ENCODE measurements around the gene CCNY.
"Not testable (repeated sequence)": the region's sequence is repeated elsewhere in the genome, so short reads cannot be mapped to it uniquely, and the experiment has no call there.

The CCNY gene

GRCh38 chr10:35409808-35410207, 73.5 kb downstream of the CCNY start:
- no peak for DNase-seq

DNA sequence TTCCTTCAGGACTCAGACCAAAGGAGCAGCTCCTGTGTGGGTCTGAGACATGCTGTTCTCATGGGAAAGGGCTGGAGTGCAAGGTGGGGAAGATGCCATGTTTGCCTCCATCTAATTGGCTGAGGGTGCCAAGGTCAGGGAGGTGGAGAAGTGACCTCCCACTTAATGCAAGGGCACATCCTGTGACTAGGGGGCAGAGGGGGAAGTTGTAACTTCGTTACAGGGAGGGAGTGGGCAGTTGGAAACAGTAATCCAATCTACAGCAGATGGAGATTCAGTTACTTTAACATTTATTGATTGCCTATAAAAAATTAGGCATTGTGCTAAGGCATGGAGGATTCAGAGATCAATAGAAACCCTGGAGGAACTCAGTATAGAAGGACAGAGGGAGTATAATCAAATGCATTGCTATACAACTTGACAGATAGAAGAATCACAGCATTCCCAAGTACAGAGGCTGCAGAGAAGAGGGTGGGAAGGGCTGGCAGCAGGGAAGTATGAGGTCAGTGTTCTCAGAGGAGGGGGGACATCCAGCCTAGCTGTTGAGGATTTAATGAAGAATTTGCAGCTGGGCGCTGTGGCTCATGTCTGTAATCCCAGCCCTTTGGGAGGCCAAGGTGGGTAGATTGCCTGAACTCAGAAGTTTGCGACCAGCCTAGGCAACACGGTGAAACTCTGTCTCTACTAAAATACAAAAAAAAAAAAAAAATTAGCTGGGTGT, 75.9 kb downstream of the CCNY start:
- DNase-seq: no peak

GRCh38 chr10:35412900-35413491, 76.7 kb downstream of the CCNY start:
- peak in 1 of 2 experiments; percentile 30 for DNase-seq

- DNase-seq: no peak
Observed at GRCh38 chr10:35413985-35414861, 77.9 kb downstream of the CCNY start.

DNA sequence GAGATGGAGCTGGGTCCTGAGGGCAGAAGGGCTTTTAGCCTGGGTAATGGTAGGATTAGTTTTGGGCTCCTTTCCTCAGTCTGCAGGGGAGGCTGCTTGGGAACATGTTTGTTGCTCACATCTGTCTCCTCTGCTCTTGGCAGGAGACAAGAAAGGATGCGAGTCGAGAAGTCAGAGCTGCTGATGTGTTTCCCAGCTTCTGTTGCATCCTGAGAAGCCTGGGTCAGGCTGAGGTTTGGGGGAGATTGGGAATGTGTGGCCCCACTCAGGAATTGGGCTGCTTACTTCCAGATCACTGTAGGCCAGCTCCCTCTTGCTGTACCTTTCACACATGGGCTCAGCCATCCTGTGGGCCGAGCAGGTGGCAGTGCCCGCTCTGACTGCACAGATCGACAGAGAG, 79.2 kb downstream of the CCNY start:
- no peak for DNase-seq

DNA sequence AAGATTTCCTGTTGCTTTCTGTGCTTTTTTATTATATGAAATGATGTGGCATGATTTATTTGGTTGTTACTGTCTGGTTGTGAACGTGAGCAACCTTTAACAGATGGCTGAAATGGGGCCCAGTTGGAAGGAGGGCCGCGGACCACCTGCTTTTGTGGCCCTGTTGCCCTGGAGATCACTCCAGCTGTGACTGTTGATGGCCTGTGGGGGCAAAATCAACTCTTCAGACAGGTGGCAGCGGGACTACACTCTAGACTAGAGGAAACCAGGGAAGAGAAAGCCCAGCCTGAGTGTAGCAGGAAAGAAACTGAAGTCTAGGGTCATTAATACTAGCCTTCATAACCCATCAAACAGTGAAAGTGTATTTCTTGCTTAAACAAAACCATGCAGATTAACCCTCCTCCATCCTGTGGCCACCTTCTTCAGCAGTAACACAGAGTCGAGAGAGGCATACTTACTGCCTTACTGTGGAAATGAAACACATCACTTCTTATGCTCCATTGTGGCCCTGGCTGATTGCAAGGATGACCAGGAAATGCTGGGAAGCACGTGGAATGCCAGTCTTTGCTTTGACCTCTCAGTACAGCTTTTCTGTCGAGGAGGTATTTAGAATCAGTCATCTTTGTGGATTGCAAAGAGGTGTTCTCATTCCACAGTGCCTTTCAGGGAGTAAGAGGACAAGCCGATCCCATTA, 80.5 kb downstream of the CCNY start:
- no peak for DNase-seq

- no peak for DNase-seq
Observed at GRCh38 chr10:35417313-35417625, 81.0 kb downstream of the CCNY start.

DNA sequence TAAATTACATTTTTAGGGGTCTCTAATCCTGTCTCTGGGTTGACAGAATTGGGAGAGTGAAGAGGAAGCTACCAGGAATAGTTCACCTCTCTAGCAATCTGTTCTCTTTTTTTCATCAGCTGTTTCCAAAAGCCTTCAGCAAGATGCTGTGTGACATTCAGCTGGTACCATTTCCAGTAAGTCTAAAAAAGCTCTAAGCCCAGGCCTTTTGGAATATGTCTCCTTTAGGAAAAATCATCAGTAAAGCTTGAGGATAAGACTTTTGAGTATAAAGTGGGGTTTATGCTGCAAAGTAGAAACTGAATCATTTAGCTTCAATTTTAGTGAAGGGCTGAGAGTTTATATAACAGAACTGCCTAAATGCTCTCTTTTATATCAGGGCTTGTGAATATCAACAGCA, 81.5 kb downstream of the CCNY start:
- no peak for DNase-seq

- DNase-seq: not testable (repeated sequence)
Observed at GRCh38 chr10:35418580-35418979, 82.3 kb downstream of the CCNY start.

- peak in 1 of 2 experiments; percentile 14 for DNase-seq
Observed at GRCh38 chr10:35420044-35420443, 83.7 kb downstream of the CCNY start.

- no peak for DNase-seq
Observed at GRCh38 chr10:35420827-35421552, 84.7 kb downstream of the CCNY start.

DNA sequence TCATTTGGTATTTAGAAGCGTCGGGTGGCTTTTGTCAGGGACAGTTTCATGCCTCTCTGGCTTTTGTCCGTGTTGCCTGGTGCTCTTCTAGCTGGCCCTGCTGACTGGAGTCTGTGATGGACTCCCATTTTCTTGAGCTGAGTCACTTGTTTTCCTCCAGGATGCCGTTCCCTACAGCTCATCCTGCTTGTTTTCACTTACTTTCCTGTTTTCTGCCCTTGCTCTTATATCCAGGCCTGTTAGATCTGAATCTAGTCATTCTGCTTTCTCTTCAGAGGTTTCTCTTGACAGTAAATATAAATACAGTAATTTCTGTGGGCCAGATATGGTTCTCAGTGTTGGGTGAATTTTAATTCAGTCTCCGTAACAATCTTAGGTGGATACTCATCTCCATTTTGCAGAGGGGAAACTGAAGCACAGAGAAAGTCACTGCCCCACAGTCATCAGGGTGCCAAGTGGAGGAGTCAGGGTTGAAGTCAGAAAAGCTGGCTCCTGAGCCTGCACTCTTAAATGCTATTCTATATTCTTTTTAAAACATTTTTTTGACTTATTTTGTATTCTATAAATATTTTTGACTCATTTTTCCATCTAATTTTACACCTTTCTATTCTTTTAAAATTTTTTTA, 85.4 kb downstream of the CCNY start:
- peak; percentile 44 to 88 for DNase-seq

- peak in 1 of 2 experiments; percentile 47 for DNase-seq
Observed at GRCh38 chr10:35422228-35422627, 85.9 kb downstream of the CCNY start.

GRCh38 chr10:35423505-35424306, 87.4 kb downstream of the CCNY start:
- no peak for DNase-seq

DNA sequence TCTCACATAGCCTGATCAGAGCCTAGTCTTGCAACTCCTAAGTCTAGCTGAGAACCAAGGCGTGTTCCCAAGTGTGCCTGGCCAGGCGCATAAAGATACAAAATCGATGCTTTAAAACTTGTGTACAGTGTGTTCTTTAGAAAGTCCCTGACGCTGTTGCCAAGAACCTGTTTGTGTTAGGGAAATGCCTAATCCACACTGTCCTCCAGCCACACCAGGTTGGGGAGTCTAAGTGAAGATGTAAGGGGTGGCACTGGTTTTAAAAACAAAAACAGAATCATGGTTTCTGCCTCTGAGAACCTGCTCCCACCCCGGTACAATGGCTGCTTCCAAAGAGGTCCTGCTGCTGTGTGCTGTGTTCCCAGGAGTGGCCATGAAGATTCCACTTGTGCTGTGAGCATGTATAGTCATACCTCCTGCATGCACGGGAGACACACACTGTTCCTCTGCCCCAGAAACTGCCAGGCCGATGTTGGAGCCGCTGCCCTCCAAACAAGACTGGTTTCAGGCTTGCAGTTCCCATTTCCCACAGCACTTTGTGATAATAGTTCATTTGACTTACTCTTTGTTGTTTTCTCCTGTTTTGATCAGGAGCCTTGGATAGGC, 88.5 kb downstream of the CCNY start:
- DNase-seq: no peak

- DNase-seq: peak in 1 of 2 experiments; percentile 16
Observed at GRCh38 chr10:35425595-35425994, 89.3 kb downstream of the CCNY start.

DNA sequence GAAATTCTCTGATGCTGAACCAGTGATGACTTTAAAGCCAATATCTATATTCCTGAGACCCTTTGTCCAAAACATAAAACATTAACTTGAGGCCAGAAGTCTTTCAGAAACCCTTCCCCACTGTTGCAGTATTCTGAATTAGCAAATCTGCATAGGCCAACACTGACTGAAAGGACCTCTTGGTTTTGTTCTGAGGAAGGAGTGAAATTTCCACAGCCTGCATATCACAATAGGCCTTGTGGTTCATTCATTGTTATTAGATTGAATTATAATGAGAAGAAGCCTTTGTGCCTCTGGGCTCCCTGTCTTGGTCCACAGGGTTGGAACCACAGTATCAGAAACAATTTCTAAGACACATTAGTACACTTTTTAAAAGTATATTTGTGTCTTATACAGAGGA, 90.3 kb downstream of the CCNY start:
- no peak for DNase-seq

- DNase-seq: no peak
Observed at GRCh38 chr10:35427543-35427942, 91.2 kb downstream of the CCNY start.

GRCh38 chr10:35428521-35428920, 92.2 kb downstream of the CCNY start:
- no peak for DNase-seq

GRCh38 chr10:35432781-35433338, 96.6 kb downstream of the CCNY start:
- no peak for DNase-seq

All from SW 1271 (cell line).